ENCODE measurements around the gene IL1RAPL2. TPM values are rescaled to one million over a fixed set of nuclear protein-coding genes. Genes with fewer than 3 reads are reported as not detected.

The IL1RAPL2 gene
- total RNA-seq, 1 experiment from 2014 or later = not detected

DNA sequence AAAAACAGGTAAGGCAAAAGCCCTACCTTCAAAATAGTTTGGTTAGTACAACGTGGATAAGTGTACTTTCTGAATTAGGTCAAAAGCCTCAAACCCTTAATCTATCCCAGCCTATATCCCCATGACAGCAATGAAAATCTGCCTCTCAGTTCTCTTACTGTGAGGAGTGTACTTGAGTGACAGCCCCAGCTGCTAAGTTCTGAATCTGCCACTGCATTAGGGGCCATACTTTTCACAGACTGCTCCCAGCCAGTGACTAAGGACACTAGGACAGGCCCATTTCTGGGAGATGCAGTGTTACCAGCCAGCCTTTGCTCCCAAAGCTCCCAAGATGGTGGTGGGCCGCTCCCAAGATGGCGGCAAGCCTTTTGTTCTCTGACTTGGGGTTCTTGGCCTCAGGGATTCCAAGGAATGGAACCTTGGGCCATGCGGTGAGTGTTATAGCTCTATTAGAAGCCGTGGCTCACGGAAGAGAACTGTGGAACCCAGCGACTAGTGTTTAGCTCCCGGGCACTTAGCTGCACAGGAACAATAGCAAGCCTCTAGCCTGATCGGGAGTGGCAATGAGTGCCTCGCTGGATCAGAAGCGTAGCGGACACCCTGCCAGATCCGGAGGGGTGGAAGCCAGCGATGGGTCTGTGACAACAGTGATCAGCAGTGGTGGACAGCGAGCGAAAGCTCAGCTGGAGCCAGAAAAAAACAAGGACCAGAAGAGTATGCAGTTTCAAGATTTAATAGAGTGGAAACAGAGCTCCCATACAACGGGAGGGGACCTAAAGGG lies 1080.8 kb downstream of the IL1RAPL2 start:
- no TSS peak for BruUV-seq (replicated peaks)
- Histone ChIP-seq H3K4me3 (ENCODE audit: low read depth in 2 of 2, low read length in 2 of 2) (no peak overlapping the region), H3K27me3 (ENCODE audit: control insufficient read depth, insufficient read depth, low read length) (no peaks in the 10 kb centered on the region), H3K36me3 (ENCODE audit: control insufficient read depth, insufficient read depth, low read length) (no peaks in the 10 kb centered on the region), H3K27ac (ENCODE audit: low read length) (no peak overlapping the region), H3K4me1 (ENCODE audit: control insufficient read depth, insufficient read depth, low read length) (no peaks in the 10 kb centered on the region), H3K9me3 (ENCODE audit: control insufficient read depth, insufficient read depth, low read depth, low read length) (no peaks in the 10 kb centered on the region)
- POLR2A ChIA-PET = no interaction called here
- CTCF ChIA-PET = no interaction called here
- ATAC-seq (no peak), DNase-seq (ENCODE audit: low read depth, low spot score) (no peak)
- intact Hi-C loops (cut with micrococcal nuclease; ENCODE audit: unreplicated experiment) (no loop called here), in situ Hi-C loops (cut with HindIII; ENCODE audit: low pct_unique_long_range_greater_than_20kb, low sequenced_read_pairs) (no loop called here)
- TF ChIP-seq, protein P1, sequence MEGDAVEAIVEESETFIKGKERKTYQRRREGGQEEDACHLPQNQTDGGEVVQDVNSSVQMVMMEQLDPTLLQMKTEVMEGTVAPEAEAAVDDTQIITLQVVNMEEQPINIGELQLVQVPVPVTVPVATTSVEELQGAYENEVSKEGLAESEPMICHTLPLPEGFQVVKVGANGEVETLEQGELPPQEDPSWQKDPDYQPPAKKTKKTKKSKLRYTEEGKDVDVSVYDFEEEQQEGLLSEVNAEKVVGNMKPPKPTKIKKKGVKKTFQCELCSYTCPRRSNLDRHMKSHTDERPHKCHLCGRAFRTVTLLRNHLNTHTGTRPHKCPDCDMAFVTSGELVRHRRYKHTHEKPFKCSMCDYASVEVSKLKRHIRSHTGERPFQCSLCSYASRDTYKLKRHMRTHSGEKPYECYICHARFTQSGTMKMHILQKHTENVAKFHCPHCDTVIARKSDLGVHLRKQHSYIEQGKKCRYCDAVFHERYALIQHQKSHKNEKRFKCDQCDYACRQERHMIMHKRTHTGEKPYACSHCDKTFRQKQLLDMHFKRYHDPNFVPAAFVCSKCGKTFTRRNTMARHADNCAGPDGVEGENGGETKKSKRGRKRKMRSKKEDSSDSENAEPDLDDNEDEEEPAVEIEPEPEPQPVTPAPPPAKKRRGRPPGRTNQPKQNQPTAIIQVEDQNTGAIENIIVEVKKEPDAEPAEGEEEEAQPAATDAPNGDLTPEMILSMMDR (IDR thresholded peaks at IDR 0.05) = no peak
- TF ChIP-seq TCF7L2 (IDR thresholded peaks at IDR 0.05; ENCODE audit: low read depth, low read length) (no peak), SIN3A (IDR thresholded peaks at IDR 0.05; ENCODE audit: borderline replicate concordance, insufficient read depth, low read depth, low read length) (no peak), POLR2AphosphoS5 (IDR thresholded peaks at IDR 0.05; ENCODE audit: low read depth, low read length) (no peak)
- TF ChIP-seq, protein P2, sequence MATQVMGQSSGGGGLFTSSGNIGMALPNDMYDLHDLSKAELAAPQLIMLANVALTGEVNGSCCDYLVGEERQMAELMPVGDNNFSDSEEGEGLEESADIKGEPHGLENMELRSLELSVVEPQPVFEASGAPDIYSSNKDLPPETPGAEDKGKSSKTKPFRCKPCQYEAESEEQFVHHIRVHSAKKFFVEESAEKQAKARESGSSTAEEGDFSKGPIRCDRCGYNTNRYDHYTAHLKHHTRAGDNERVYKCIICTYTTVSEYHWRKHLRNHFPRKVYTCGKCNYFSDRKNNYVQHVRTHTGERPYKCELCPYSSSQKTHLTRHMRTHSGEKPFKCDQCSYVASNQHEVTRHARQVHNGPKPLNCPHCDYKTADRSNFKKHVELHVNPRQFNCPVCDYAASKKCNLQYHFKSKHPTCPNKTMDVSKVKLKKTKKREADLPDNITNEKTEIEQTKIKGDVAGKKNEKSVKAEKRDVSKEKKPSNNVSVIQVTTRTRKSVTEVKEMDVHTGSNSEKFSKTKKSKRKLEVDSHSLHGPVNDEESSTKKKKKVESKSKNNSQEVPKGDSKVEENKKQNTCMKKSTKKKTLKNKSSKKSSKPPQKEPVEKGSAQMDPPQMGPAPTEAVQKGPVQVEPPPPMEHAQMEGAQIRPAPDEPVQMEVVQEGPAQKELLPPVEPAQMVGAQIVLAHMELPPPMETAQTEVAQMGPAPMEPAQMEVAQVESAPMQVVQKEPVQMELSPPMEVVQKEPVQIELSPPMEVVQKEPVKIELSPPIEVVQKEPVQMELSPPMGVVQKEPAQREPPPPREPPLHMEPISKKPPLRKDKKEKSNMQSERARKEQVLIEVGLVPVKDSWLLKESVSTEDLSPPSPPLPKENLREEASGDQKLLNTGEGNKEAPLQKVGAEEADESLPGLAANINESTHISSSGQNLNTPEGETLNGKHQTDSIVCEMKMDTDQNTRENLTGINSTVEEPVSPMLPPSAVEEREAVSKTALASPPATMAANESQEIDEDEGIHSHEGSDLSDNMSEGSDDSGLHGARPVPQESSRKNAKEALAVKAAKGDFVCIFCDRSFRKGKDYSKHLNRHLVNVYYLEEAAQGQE (IDR thresholded peaks at IDR 0.05; ENCODE audit: insufficient read depth in 1 of 2, low read depth in 2 of 2, low read length in 1 of 2) = no peak

DNA sequence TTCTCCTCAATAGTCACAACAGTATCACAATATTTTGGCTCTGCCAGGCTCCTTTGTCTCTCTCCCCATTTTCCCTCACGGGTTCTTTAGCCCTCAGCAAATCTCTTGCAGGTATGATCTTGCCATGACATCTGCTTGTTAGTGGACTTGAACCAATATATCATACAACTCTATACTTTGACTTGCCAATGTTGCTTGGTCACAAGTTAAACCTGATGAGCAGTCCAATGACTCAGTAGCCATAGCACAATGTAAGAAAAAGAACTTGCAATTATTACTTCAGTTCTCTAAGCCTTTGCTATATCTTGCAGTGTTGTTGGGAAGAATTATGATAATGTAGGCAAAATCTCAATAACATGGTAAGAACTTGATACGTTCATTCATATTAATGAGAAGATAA lies 1081.8 kb downstream of the IL1RAPL2 start:
- ATAC-seq (no peak), DNase-seq (ENCODE audit: low read depth, low spot score) (no peak)
- POLR2A ChIA-PET = no interaction called here
- Histone ChIP-seq H3K4me1 (ENCODE audit: control insufficient read depth, insufficient read depth, low read length) (no peaks in the 10 kb centered on the region), H3K9me3 (ENCODE audit: control insufficient read depth, insufficient read depth, low read depth, low read length) (no peaks in the 10 kb centered on the region), H3K4me3 (ENCODE audit: low read depth in 2 of 2, low read length in 2 of 2) (no peak overlapping the region), H3K27me3 (ENCODE audit: control insufficient read depth, insufficient read depth, low read length) (no peaks in the 10 kb centered on the region), H3K36me3 (ENCODE audit: control insufficient read depth, insufficient read depth, low read length) (no peaks in the 10 kb centered on the region), H3K27ac (ENCODE audit: low read length) (no peak overlapping the region)
- CTCF ChIA-PET = no interaction called here
- TF ChIP-seq SIN3A (IDR thresholded peaks at IDR 0.05; ENCODE audit: borderline replicate concordance, insufficient read depth, low read depth, low read length) (no peak), POLR2AphosphoS5 (IDR thresholded peaks at IDR 0.05; ENCODE audit: low read depth, low read length) (no peak), TCF7L2 (IDR thresholded peaks at IDR 0.05; ENCODE audit: low read depth, low read length) (no peak)
- TF ChIP-seq, protein P1 (IDR thresholded peaks at IDR 0.05) = no peak
- TF ChIP-seq, protein P2 (IDR thresholded peaks at IDR 0.05; ENCODE audit: insufficient read depth in 1 of 2, low read depth in 2 of 2, low read length in 1 of 2) = no peak
- BruUV-seq (replicated peaks) = no TSS peak
- in situ Hi-C loops (cut with HindIII; ENCODE audit: low pct_unique_long_range_greater_than_20kb, low sequenced_read_pairs) = no loop called here
- intact Hi-C loops (cut with micrococcal nuclease; ENCODE audit: unreplicated experiment) = no loop called here
